HL-60 (cell line): ENCODE results near the gene TTC28.

ENCODE experiments used
- CTCF ChIP-seq: IDR thresholded peaks from one replicate; pipeline ENCODE4 v1.5.1; 2011; ENCODE audit warnings: low read length, control low read depth, inconsistent platforms; ENCODE audit not compliant: insufficient read depth
- GABPA ChIP-seq: IDR thresholded peaks from 2 replicates; pipeline ENCODE4 v1.6.1; 2012; ENCODE audit warnings: low read depth
- POLR2AphosphoS5 ChIP-seq: IDR thresholded peaks from 2 replicates; pipeline ENCODE4 v1.6.1; 2012; ENCODE audit warnings: low read depth
- REST ChIP-seq: IDR thresholded peaks from 2 replicates; pipeline ENCODE4 v1.6.1; 2012; ENCODE audit warnings: low read depth; ENCODE audit not compliant: insufficient replicate concordance

DNA sequence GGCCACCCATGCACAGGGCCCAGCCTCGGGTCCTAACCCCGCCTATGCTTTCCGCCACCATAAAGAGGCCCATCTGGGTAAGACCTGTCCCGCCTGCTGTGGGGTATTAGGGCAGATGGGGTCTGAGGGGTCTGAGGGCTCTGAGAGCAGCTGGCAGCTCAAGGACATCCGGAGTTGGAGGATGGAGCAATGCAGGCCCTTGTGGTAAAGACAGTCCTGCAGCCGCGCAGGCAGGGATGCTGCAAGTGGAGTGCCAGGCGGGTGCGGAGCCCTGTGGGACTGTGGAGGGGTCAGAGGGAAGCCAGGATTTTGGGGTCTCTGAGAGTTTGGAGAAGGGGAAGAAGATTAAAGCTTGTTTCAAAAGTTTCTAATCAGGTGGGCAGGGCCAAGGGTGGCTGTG lies 679.3 kb downstream of the TTC28 start:
- TF ChIP-seq CTCF (no peak), POLR2AphosphoS5 (no peak), GABPA (no peak), REST (no peak)
